ENCODE data around the gene CCNG2.

DNA sequence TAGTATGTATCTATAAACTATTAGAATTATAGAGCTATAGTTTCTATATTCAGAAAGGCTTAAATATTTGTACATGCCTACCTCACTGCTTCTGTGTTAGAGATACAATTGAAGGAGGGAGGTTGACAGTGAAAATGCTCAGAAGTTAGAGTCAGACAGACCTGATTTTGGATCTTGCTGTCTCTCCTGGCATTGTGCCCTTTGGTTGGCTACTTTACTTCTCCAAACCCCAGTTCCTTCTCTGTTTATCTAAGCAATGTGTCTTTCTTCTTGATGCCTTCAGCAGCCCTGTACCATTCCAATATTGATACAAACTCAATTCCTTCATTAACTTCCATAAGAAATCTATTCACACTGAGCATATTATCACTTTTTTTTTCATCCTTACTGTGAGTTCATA is 28.7 kb downstream of the CCNG2 start:
- TF ChIP-seq, protein P1, sequence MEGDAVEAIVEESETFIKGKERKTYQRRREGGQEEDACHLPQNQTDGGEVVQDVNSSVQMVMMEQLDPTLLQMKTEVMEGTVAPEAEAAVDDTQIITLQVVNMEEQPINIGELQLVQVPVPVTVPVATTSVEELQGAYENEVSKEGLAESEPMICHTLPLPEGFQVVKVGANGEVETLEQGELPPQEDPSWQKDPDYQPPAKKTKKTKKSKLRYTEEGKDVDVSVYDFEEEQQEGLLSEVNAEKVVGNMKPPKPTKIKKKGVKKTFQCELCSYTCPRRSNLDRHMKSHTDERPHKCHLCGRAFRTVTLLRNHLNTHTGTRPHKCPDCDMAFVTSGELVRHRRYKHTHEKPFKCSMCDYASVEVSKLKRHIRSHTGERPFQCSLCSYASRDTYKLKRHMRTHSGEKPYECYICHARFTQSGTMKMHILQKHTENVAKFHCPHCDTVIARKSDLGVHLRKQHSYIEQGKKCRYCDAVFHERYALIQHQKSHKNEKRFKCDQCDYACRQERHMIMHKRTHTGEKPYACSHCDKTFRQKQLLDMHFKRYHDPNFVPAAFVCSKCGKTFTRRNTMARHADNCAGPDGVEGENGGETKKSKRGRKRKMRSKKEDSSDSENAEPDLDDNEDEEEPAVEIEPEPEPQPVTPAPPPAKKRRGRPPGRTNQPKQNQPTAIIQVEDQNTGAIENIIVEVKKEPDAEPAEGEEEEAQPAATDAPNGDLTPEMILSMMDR (IDR thresholded peaks at IDR 0.05; ENCODE audit: insufficient read depth, low read length, poor library complexity, severe bottlenecking) = no peak
- no peak for TF ChIP-seq EZH2phosphoT487 (conservative IDR thresholded peaks at IDR 0.05; ENCODE audit: low read length)
